OCI-LY3 (cell line): ENCODE data around the gene LACTBL1.

Source experiments
- EZH2phosphoT487 ChIP-seq: fragments of 200-600 bp; shearing (Covaris generic); IDR thresholded peaks from 2 replicates; pipeline ENCODE4 v1.6.1; 2018; ENCODE audit warnings: antibody characterized with exemption, mixed run types, low read depth
- TF ChIP-seq, protein P1 (sequence below): fragments of 200-600, 300-600 bp; sonication (generic); IDR thresholded peaks from 2 replicates; pipeline ENCODE4 v1.5.1; 2014; ENCODE audit warnings: antibody characterized with exemption, low read length, low read depth

DNA sequence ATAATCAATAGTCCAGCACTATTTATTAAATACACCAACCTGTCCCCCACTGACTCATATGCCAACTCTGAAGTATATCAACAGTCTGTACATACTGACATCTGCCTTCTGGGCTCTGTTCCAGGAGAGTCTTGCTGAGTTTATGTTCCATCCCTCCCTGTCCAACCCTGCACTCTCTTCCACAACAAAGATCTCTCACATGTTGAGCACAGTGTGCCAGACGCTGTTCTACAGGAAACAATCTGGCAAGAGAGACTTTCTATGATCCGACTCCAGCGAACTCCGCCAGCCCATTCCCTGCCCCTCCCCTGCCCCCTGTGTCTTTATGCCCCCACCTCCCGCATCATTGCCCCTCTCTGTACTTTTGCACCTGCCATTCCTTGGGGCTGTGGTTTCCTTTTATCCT is 3.4 kb downstream of the LACTBL1 start:
- TF ChIP-seq, protein P1, sequence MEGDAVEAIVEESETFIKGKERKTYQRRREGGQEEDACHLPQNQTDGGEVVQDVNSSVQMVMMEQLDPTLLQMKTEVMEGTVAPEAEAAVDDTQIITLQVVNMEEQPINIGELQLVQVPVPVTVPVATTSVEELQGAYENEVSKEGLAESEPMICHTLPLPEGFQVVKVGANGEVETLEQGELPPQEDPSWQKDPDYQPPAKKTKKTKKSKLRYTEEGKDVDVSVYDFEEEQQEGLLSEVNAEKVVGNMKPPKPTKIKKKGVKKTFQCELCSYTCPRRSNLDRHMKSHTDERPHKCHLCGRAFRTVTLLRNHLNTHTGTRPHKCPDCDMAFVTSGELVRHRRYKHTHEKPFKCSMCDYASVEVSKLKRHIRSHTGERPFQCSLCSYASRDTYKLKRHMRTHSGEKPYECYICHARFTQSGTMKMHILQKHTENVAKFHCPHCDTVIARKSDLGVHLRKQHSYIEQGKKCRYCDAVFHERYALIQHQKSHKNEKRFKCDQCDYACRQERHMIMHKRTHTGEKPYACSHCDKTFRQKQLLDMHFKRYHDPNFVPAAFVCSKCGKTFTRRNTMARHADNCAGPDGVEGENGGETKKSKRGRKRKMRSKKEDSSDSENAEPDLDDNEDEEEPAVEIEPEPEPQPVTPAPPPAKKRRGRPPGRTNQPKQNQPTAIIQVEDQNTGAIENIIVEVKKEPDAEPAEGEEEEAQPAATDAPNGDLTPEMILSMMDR: no peak
- TF ChIP-seq EZH2phosphoT487: no peak
